Measurements from ENCODE around the gene OARD1.

DNA sequence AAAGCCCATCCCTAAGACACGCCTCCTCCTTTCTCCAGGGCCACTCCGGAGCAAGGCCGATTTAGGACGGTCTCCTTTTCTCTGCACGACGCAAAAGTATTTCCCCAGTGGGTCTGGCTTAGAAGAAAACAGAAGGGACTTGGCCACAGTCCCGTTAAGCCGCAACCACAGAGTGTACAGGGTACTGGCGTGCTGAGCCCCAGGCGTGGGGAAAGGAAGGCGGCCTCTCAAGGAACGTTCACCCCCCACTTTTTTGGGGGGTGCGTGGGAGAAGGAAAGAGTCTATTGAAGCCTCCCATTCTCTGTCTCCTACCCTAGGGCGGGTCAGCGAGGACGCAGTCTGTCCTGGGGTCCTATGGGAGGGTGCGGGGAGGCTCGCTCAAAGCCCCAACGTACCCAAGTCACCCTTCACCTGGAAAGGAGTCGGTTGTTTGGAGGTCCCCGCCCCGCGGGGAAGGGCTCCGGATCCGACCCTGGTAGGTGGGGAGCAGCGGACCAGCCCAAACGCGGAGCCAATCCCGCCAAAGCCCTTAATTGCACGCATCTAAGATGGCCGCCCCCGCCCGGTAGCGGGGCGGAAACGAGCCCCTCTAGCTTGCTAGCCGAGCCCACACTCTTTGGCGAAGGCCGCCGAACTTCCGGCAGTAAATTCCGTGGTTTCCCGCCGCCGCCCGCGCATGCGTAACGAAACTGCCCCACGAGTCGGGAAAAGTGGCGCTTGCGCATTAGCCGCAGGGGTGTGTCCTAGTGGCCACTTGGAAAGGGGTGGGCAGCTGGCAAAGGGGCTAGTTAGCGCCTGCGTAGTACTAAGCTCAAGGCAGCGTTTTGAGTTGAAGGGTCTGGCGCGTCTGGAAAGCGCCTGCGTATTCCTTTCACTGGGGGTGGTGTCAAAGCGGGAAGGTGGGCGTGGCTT, at the start of gene OARD1:
- TF ChIP-seq, protein P1, sequence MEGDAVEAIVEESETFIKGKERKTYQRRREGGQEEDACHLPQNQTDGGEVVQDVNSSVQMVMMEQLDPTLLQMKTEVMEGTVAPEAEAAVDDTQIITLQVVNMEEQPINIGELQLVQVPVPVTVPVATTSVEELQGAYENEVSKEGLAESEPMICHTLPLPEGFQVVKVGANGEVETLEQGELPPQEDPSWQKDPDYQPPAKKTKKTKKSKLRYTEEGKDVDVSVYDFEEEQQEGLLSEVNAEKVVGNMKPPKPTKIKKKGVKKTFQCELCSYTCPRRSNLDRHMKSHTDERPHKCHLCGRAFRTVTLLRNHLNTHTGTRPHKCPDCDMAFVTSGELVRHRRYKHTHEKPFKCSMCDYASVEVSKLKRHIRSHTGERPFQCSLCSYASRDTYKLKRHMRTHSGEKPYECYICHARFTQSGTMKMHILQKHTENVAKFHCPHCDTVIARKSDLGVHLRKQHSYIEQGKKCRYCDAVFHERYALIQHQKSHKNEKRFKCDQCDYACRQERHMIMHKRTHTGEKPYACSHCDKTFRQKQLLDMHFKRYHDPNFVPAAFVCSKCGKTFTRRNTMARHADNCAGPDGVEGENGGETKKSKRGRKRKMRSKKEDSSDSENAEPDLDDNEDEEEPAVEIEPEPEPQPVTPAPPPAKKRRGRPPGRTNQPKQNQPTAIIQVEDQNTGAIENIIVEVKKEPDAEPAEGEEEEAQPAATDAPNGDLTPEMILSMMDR (IDR thresholded peaks at IDR 0.05; ENCODE audit: insufficient read depth, low read length, poor library complexity, severe bottlenecking): no peak
- TF ChIP-seq EZH2phosphoT487 (conservative IDR thresholded peaks at IDR 0.05; ENCODE audit: low read length): no peak

Measured in SU-DHL-6 (cell line).